CD4-positive, alpha-beta T cell (primary cell): ENCODE results near the gene HSPA1B. TPM values are rescaled to one million over a fixed set of nuclear protein-coding genes. Genes with fewer than 3 reads are reported as not detected.

ENCODE experiments used
- ATAC-seq: fragments of 200-7000 bp; cut with Tn5 transposase; one replicate; pipeline ENCODE4 v1.10.0; 2022; ENCODE audit warnings: mild to moderate bottlenecking; ENCODE audit not compliant: poor library complexity
- CTCF ChIA-PET: fragments of 350-600 bp; sonication (Branson Sonifier 250); formaldehyde crosslinking; loops from one replicate; lab custom pipeline; 2021; ENCODE audit warnings: antibody characterized with exemption, inconsistent platforms; lab: Charles Lee
- POLR2A ChIA-PET: fragments of 350-600 bp; sonication (Branson Sonifier 250); formaldehyde crosslinking; loops from one replicate; lab custom pipeline; 2021; ENCODE audit warnings: antibody characterized with exemption, inconsistent platforms; lab: Charles Lee
- DNase-seq, 14 experiments: peaks; one replicate each; pipeline ENCODE4 v3.0.0-alpha.2; 2013 to 2020; ENCODE audit warnings: mixed read lengths in 2 of 14
- H3K27ac ChIP-seq, 2 donors: one replicate each; pipeline versions ENCODE4 v1.5.1 to v1.7.0; 2013; ENCODE audit warnings: low read length in 2 of 2, low read depth in 1 of 2, mild to moderate bottlenecking in 1 of 2
- H3K27me3 ChIP-seq, 2 experiments: 1 replicate in 1 of 2; 2 replicates in 1 of 2; pipeline versions ENCODE4 v1.6.1 to v1.7.0; 2013; ENCODE audit warnings: low read length in 2 of 2, control low read depth in 1 of 2, mild to moderate bottlenecking in 1 of 2, moderate library complexity in 1 of 2; ENCODE audit not compliant: insufficient read depth in 2 of 2, control insufficient read depth in 1 of 2
- H3K36me3 ChIP-seq: one replicate; pipeline ENCODE4 v1.6.1; 2013; ENCODE audit warnings: low read length, control low read depth; ENCODE audit not compliant: insufficient read depth
- H3K4me1 ChIP-seq: one replicate; pipeline ENCODE4 v1.6.1; 2013; ENCODE audit warnings: low read length, control low read depth; ENCODE audit not compliant: insufficient read depth
- H3K4me3 ChIP-seq: one replicate; pipeline ENCODE4 v1.5.1; 2013; ENCODE audit warnings: mild to moderate bottlenecking, low read length, moderate library complexity
- H3K9me3 ChIP-seq, 2 experiments: 1 replicate in 1 of 2; 2 replicates in 1 of 2; pipeline versions ENCODE4 v1.6.1 to v1.7.0; 2013; ENCODE audit warnings: low read length in 2 of 2, mild to moderate bottlenecking in 2 of 2, control low read depth in 1 of 2, moderate library complexity in 1 of 2; ENCODE audit not compliant: control insufficient read depth in 1 of 2, insufficient read depth in 1 of 2
- H3K27ac Mint-ChIP-seq: one replicate; pipeline ENCODE4 v1.8.0; 2020; ENCODE audit warnings: mixed read lengths
- H3K27me3 Mint-ChIP-seq: one replicate; pipeline ENCODE4 v1.8.0; 2021; ENCODE audit warnings: mixed read lengths
- H3K36me3 Mint-ChIP-seq: one replicate; pipeline ENCODE4 v1.8.0; 2021; ENCODE audit warnings: low read depth, mixed read lengths
- H3K4me1 Mint-ChIP-seq: one replicate; pipeline ENCODE4 v1.8.0; 2021; ENCODE audit warnings: low read depth, mixed read lengths
- H3K4me3 Mint-ChIP-seq: one replicate; pipeline ENCODE4 v1.8.0; 2020; ENCODE audit warnings: mild to moderate bottlenecking, mixed read lengths
- H3K9me3 Mint-ChIP-seq: one replicate; pipeline ENCODE4 v1.8.0; 2020; ENCODE audit warnings: mixed read lengths
- CTCF ChIP-seq: fragments of 200-600 bp; IDR thresholded peaks from one replicate; pipeline ENCODE4 v1.8.0; 2022; ENCODE audit warnings: antibody characterized with exemption, mild to moderate bottlenecking
- intact Hi-C, 2 experiments: fragments of 100-400 bp; cut with DNase I in 1 of 2; cut with micrococcal nuclease in 1 of 2; formaldehyde crosslinking; loops; one replicate each; pipeline versions ENCODE4 v1.15.1 to v1.9.0; 2023 to 2025; cut with DNase I, micrococcal nuclease
- polyA plus RNA-seq, 2 donors: library from polyadenylated mRNA; unstranded; fragments of 120-200 nt; gene quantifications; one replicate each; pipeline ENCODE4 v1.2.1, GENCODE V29; 2013
- total RNA-seq, 174 experiments: library from RNA in 2 of 174; stranded (reverse) in 2 of 174; gene quantifications; one replicate each; pipeline ENCODE4 v1.2.3 and lab custom pipeline; 2021 to 2026

HSPA1B gene
- total RNA-seq, result 1 to 10 TPM; 8.3 to 9.8 TPM
- polyA plus RNA-seq (2013, experiment 1 of 2), result 14.0 TPM
- polyA plus RNA-seq (2013, experiment 2 of 2), result 26.7 TPM
- 2.0 to 148 (median 18.4) reads per million in 172 experiments for total RNA-seq (lab: John Stamatoyannopoulos, UW)

DNA sequence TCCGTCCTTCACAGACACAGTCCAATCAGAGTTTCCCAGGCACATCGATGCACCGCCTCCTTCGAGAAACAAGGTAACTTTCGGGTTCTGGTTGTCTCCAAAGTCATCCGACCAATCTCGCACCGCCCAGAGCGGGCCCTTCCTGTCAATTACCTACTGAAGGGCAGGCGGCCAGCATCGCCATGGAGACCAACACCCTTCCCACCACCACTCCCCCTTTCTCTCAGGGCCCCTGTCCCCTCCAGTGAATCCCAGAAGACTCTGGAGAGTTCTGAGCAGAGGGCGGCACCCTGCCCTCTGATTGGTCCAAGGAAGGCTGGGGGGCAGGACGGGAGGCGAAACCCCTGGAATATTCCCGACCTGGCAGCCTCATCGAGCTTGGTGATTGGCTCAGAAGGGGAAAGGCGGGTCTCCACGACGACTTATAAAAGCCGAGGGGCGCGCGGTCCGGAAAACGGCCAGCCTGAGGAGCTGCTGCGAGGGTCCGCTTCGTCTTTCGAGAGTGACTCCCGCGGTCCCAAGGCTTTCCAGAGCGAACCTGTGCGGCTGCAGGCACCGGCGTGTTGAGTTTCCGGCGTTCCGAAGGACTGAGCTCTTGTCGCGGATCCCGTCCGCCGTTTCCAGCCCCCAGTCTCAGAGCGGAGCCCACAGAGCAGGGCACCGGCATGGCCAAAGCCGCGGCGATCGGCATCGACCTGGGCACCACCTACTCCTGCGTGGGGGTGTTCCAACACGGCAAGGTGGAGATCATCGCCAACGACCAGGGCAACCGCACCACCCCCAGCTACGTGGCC lies at the start of gene HSPA1B:
HSPA1B (plus strand) TSS at position 453 of the 794 bp plus-strand sequence; CDS start at position 666, 213 bp downstream.
- no peaks in the 10 kb centered on the region for H3K27me3 Mint-ChIP-seq
- Histone ChIP-seq H3K27ac (peak within 1 kb of the TSS; percentile 74 to 76), H3K4me3 (peak within 1 kb of the TSS; percentile 84), H3K4me1 (peaks cover 43% of the 10 kb centered on the region), H3K36me3 (peaks cover 2% of the 10 kb centered on the region), H3K27me3 (no peaks in the 10 kb centered on the region), H3K9me3 (no peaks in the 10 kb centered on the region)
- peak within 1 kb of the TSS; percentile 97 for H3K27ac Mint-ChIP-seq
- no peaks in the 10 kb centered on the region for H3K9me3 Mint-ChIP-seq
- peak within 1 kb of the TSS; percentile 96 for H3K4me3 Mint-ChIP-seq
- peaks cover 9% of the 10 kb centered on the region for H3K36me3 Mint-ChIP-seq
- DNase-seq (peak; percentile 64 to 93 (median 84)), ATAC-seq (peak; percentile 66)
- ChIA-PET CTCF (interaction anchor here (0.6 to 1.4 kb wide), 6 partner anchors 9 to 98 kb away, joined by 3 to 7 read pairs (median 4); partner anchors contain the start of genes DDAH2 and VARS1), POLR2A (interaction anchor here (0.7 to 2.9 kb wide), 29 partner anchors 8 to 286 kb away, joined by 3 to 34 read pairs (median 6); partner anchors contain the start of genes ABHD16A, BAG6, C6orf47 and CLIC1)
- no peak for TF ChIP-seq CTCF
- intact Hi-C loops, result loop anchor here in 1 of 2 experiments (2.0 kb wide), 1 partner anchor 33 kb away; the partner anchor contains the start of gene VARS1
- peaks cover 43% of the 10 kb centered on the region for H3K4me1 Mint-ChIP-seq

- H3K27me3 Mint-ChIP-seq, result no peaks in the 10 kb centered on the region
- POLR2A ChIA-PET, result interaction anchor here (1.4 kb wide), 2 partner anchors 12 to 38 kb away, joined by 3 to 4 read pairs; partner anchors contain the start of gene MSH5
- CTCF ChIA-PET, result interaction anchor here (1.6 to 2.1 kb wide), 2 partner anchors 8 to 13 kb away, joined by 3 to 5 read pairs; no protein-coding TSS in a partner anchor
- no peak for TF ChIP-seq CTCF
- Histone ChIP-seq H3K4me3 (no peak overlapping the region), H3K4me1 (peaks cover 44% of the 10 kb centered on the region), H3K27ac (no peak overlapping the region), H3K27me3 (no peaks in the 10 kb centered on the region), H3K36me3 (peaks cover 45% of the 10 kb centered on the region), H3K9me3 (no peaks in the 10 kb centered on the region)
- no peak overlapping the region for H3K4me3 Mint-ChIP-seq
- intact Hi-C loops, result no loop called here
- H3K4me1 Mint-ChIP-seq, result peaks cover 20% of the 10 kb centered on the region
- no peak for ATAC-seq
- H3K27ac Mint-ChIP-seq, result no peak overlapping the region
- peaks cover 35% of the 10 kb centered on the region for H3K36me3 Mint-ChIP-seq
- no peaks in the 10 kb centered on the region for H3K9me3 Mint-ChIP-seq
- DNase-seq, result no peak
Measured at GRCh38 chr6:31778193-31778592, 49.3 kb upstream of the HSPA1B start.

- CTCF ChIA-PET, result interaction anchor here (1.6 kb wide), 1 partner anchor 10 kb away, joined by 3 read pairs; no protein-coding TSS in a partner anchor
- Histone ChIP-seq H3K4me3 (no peak overlapping the region), H3K36me3 (peaks cover 53% of the 10 kb centered on the region), H3K27me3 (no peaks in the 10 kb centered on the region), H3K9me3 (no peaks in the 10 kb centered on the region), H3K4me1 (peaks cover 37% of the 10 kb centered on the region), H3K27ac (no peak overlapping the region)
- no peaks in the 10 kb centered on the region for H3K27me3 Mint-ChIP-seq
- intact Hi-C loops, result no loop called here
- H3K4me1 Mint-ChIP-seq, result peaks cover 20% of the 10 kb centered on the region
- H3K4me3 Mint-ChIP-seq, result no peak overlapping the region
- POLR2A ChIA-PET, result no interaction called here
- H3K36me3 Mint-ChIP-seq, result peaks cover 40% of the 10 kb centered on the region
- no peak for ATAC-seq
- no peak for DNase-seq
- H3K9me3 Mint-ChIP-seq, result no peaks in the 10 kb centered on the region
- TF ChIP-seq CTCF, result no peak
- no peak overlapping the region for H3K27ac Mint-ChIP-seq
Measured at GRCh38 chr6:31778999-31779885, 48.3 kb upstream of the HSPA1B start.
